HG03280 (cell line): ENCODE results near the gene RGS11.

Experiments used
- ATAC-seq: cut with Tn5 transposase; IDR thresholded peaks from one replicate; pipeline ENCODE4 v1.9.1; 2021; ENCODE audit warnings: mild to moderate bottlenecking, moderate library complexity; ENCODE audit not compliant: unreplicated experiment

RGS11 gene

GRCh38 chr16:275786-276232 lies at the start of gene RGS11:
Gene RGS11 (minus strand): TSS chr16:275944. CDS start chr16:275911, 33 bp downstream.
- no peak for ATAC-seq

GRCh38 chr16:324451-325334 lies 48.9 kb upstream of the RGS11 start:
- ATAC-seq, result no peak

GRCh38 chr16:324201-324450 lies 48.4 kb upstream of the RGS11 start:
- ATAC-seq, result no peak

GRCh38 chr16:322476-323143 lies 46.9 kb upstream of the RGS11 start:
- ATAC-seq, result no peak

GRCh38 chr16:321532-321931 lies 45.8 kb upstream of the RGS11 start:
- no peak for ATAC-seq

GRCh38 chr16:320206-320605 lies 44.5 kb upstream of the RGS11 start:
- no peak for ATAC-seq

- no peak for ATAC-seq
These were observed 42.9 kb upstream of the RGS11 start for GRCh38 chr16:318628-319027.

- no peak for ATAC-seq
These were observed 41.8 kb upstream of the RGS11 start for GRCh38 chr16:317583-317982.

- ATAC-seq, result no peak
These were observed 41.2 kb upstream of the RGS11 start for GRCh38 chr16:316741-317464.

- no peak for ATAC-seq
These were observed 39.1 kb upstream of the RGS11 start for GRCh38 chr16:314795-315299.

- ATAC-seq, result no peak
These were observed 38.6 kb upstream of the RGS11 start for GRCh38 chr16:314351-314750.

- ATAC-seq, result no peak
These were observed 36.0 kb upstream of the RGS11 start for GRCh38 chr16:311725-312124.

- no peak for ATAC-seq
These were observed 33.7 kb upstream of the RGS11 start for GRCh38 chr16:309476-309875.

- no peak for ATAC-seq
These were observed 32.1 kb upstream of the RGS11 start for GRCh38 chr16:307691-308312.

GRCh38 chr16:306911-307370 lies 31.2 kb upstream of the RGS11 start:
- no peak for ATAC-seq

GRCh38 chr16:305916-306626 lies 30.3 kb upstream of the RGS11 start:
- ATAC-seq, result no peak

- no peak for ATAC-seq
These were observed 28.2 kb upstream of the RGS11 start for GRCh38 chr16:303760-304505.

GRCh38 chr16:301950-302349 lies 26.2 kb upstream of the RGS11 start:
- no peak for ATAC-seq

GRCh38 chr16:301235-301634 lies 25.5 kb upstream of the RGS11 start:
- no peak for ATAC-seq

GRCh38 chr16:297832-298231 lies 22.1 kb upstream of the RGS11 start:
- ATAC-seq, result no peak
